ENCODE measurements around the gene CNOT3.

CNOT3 gene

DNA sequence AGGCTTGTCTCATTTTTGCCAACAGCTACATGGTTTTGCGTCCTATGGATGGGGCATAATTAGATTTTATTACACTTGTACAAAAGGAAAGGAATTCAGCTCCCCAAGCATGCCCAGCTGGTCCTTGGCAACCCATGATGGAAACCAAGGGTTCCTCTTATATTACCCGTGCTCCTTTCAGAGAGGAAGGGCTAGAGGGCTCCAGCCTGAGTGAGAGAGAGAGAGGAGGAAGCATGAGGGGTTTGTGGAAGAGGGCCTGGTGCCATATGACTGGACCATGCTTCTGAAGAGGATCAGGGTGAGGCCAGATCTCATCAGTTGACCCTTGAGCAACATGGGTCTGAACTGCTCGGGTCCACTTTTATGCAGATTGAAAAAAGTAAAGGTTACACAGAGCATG is 59.6 kb downstream of the CNOT3 start:
- H3K27ac ChIP-seq (ENCODE audit: poor library complexity, severe bottlenecking), result no peak overlapping the region
- ATAC-seq (ENCODE audit: low read depth), result no peak
- H3K36me3 ChIP-seq (ENCODE audit: low read depth), result peaks cover 32% of the 10 kb centered on the region
- no peak for DNase-seq (ENCODE audit: low spot score)
- H3K4me3 ChIP-seq (ENCODE audit: severe bottlenecking), result no peak overlapping the region
- no peaks in the 10 kb centered on the region for H3K27me3 ChIP-seq (ENCODE audit: insufficient read depth, poor library complexity, severe bottlenecking)
- H3K9me3 ChIP-seq (ENCODE audit: severe bottlenecking), result no peaks in the 10 kb centered on the region
- peaks cover 3% of the 10 kb centered on the region for H3K4me1 ChIP-seq (ENCODE audit: insufficient read depth, poor library complexity, severe bottlenecking)
- TF ChIP-seq, protein P1, sequence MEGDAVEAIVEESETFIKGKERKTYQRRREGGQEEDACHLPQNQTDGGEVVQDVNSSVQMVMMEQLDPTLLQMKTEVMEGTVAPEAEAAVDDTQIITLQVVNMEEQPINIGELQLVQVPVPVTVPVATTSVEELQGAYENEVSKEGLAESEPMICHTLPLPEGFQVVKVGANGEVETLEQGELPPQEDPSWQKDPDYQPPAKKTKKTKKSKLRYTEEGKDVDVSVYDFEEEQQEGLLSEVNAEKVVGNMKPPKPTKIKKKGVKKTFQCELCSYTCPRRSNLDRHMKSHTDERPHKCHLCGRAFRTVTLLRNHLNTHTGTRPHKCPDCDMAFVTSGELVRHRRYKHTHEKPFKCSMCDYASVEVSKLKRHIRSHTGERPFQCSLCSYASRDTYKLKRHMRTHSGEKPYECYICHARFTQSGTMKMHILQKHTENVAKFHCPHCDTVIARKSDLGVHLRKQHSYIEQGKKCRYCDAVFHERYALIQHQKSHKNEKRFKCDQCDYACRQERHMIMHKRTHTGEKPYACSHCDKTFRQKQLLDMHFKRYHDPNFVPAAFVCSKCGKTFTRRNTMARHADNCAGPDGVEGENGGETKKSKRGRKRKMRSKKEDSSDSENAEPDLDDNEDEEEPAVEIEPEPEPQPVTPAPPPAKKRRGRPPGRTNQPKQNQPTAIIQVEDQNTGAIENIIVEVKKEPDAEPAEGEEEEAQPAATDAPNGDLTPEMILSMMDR (IDR thresholded peaks at IDR 0.05; ENCODE audit: poor library complexity, severe bottlenecking), result no peak

DNA sequence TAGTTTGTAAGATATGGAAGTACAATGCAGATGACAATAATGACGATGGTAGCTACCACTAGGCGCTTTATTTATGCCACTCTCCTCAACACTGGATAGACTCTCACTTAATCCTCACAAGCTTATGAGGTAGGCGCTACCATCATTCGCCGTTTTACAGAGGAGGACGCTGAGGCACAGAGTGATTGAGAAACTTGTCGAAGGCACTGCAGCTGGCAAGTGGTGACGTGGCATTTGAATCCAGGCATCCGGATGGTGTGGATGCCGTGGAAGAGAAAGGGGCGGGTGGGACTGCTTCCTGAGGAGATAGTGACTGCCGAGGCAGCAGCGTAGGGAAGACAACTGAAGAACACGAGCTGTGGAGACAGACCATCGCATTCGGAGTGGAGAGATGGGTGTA is 61.8 kb downstream of the CNOT3 start:
- no peak overlapping the region for H3K4me3 ChIP-seq (ENCODE audit: severe bottlenecking)
- peaks cover 21% of the 10 kb centered on the region for H3K4me1 ChIP-seq (ENCODE audit: insufficient read depth, poor library complexity, severe bottlenecking)
- H3K27ac ChIP-seq (ENCODE audit: poor library complexity, severe bottlenecking), result no peak overlapping the region
- H3K36me3 ChIP-seq (ENCODE audit: low read depth), result peaks cover 42% of the 10 kb centered on the region
- no peaks in the 10 kb centered on the region for H3K27me3 ChIP-seq (ENCODE audit: insufficient read depth, poor library complexity, severe bottlenecking)
- ATAC-seq (ENCODE audit: low read depth), result no peak
- no peaks in the 10 kb centered on the region for H3K9me3 ChIP-seq (ENCODE audit: severe bottlenecking)
- DNase-seq (ENCODE audit: low spot score), result no peak
- TF ChIP-seq, protein P1 (IDR thresholded peaks at IDR 0.05; ENCODE audit: poor library complexity, severe bottlenecking), result no peak

GRCh38 chr19:54201172-54201701 is 63.7 kb downstream of the CNOT3 start:
- no peaks in the 10 kb centered on the region for H3K9me3 ChIP-seq (ENCODE audit: severe bottlenecking)
- peak overlapping the region; percentile 91 for H3K4me3 ChIP-seq (ENCODE audit: severe bottlenecking)
- no peak for ATAC-seq (ENCODE audit: low read depth)
- peaks cover 27% of the 10 kb centered on the region for H3K4me1 ChIP-seq (ENCODE audit: insufficient read depth, poor library complexity, severe bottlenecking)
- peak overlapping the region; percentile 74 for H3K27ac ChIP-seq (ENCODE audit: poor library complexity, severe bottlenecking)
- H3K36me3 ChIP-seq (ENCODE audit: low read depth), result peaks cover 55% of the 10 kb centered on the region
- no peaks in the 10 kb centered on the region for H3K27me3 ChIP-seq (ENCODE audit: insufficient read depth, poor library complexity, severe bottlenecking)
- no peak for DNase-seq (ENCODE audit: low spot score)
- TF ChIP-seq, protein P1 (IDR thresholded peaks at IDR 0.05; ENCODE audit: poor library complexity, severe bottlenecking), result no peak

- peak overlapping the region; percentile 74 for H3K27ac ChIP-seq (ENCODE audit: poor library complexity, severe bottlenecking)
- H3K4me1 ChIP-seq (ENCODE audit: insufficient read depth, poor library complexity, severe bottlenecking), result peaks cover 27% of the 10 kb centered on the region
These were observed 64.4 kb downstream of the CNOT3 start for GRCh38 chr19:54201980-54202379.

GRCh38 chr19:54203151-54203611 is 65.6 kb downstream of the CNOT3 start:
- peaks cover 75% of the 10 kb centered on the region for H3K36me3 ChIP-seq (ENCODE audit: low read depth)
- H3K27ac ChIP-seq (ENCODE audit: poor library complexity, severe bottlenecking), result peak overlapping the region; percentile 74
- no peaks in the 10 kb centered on the region for H3K9me3 ChIP-seq (ENCODE audit: severe bottlenecking)
- H3K27me3 ChIP-seq (ENCODE audit: insufficient read depth, poor library complexity, severe bottlenecking), result no peaks in the 10 kb centered on the region
- TF ChIP-seq, protein P1 (IDR thresholded peaks at IDR 0.05; ENCODE audit: poor library complexity, severe bottlenecking), result no peak
- peak overlapping the region; percentile 91 for H3K4me3 ChIP-seq (ENCODE audit: severe bottlenecking)
- H3K4me1 ChIP-seq (ENCODE audit: insufficient read depth, poor library complexity, severe bottlenecking), result peaks cover 27% of the 10 kb centered on the region
- no peak for ATAC-seq (ENCODE audit: low read depth)
- no peak for DNase-seq (ENCODE audit: low spot score)

More at GRCh38 chr19:54201980-54202379, 64.4 kb downstream of the CNOT3 start:
- no peaks in the 10 kb centered on the region for H3K9me3 ChIP-seq (ENCODE audit: severe bottlenecking)
- TF ChIP-seq, protein P1 (IDR thresholded peaks at IDR 0.05; ENCODE audit: poor library complexity, severe bottlenecking), result no peak
- no peaks in the 10 kb centered on the region for H3K27me3 ChIP-seq (ENCODE audit: insufficient read depth, poor library complexity, severe bottlenecking)
- ATAC-seq (ENCODE audit: low read depth) (no peak), DNase-seq (ENCODE audit: low spot score) (no peak)
- H3K36me3 ChIP-seq (ENCODE audit: low read depth), result peaks cover 63% of the 10 kb centered on the region
- H3K4me3 ChIP-seq (ENCODE audit: severe bottlenecking), result peak overlapping the region; percentile 91
